DMS153 (cell line): ENCODE results near the gene MIDN.
A peak's percentile ranks its signal among the peaks of the same experiment; 100 is the strongest.

ENCODE experiments used
- DNase-seq: peaks from one replicate; lab custom pipeline; 2025; lab: John Stamatoyannopoulos, UW

The MIDN gene

DNA sequence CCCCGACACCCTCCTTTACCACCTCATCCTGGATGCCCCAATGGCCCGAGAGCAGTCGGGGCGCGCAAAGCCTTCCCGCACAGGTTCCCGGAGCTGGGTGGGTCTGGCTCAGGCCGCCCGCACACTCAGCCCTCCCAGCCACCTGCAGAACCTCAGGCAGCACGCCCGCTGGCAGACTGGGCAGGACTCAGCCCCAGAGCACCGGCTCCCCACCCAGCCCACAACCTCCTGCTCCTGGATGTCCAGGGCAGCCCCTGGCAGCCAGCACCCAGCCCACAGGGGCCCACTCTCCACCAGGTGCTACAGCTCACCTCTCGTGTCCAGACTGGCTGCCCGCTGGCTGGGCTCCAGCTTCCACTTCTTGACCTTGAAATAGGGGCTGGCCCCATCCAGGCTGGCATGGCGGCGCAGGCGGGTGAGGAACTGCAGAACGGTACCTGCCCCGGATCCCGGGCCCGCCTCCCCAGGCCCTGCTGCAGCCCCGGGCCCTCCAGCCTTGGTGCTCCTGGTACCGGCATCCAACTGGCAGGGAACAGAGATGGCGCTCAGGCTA is 15.2 kb upstream of the MIDN start:
- DNase-seq: no peak

DNA sequence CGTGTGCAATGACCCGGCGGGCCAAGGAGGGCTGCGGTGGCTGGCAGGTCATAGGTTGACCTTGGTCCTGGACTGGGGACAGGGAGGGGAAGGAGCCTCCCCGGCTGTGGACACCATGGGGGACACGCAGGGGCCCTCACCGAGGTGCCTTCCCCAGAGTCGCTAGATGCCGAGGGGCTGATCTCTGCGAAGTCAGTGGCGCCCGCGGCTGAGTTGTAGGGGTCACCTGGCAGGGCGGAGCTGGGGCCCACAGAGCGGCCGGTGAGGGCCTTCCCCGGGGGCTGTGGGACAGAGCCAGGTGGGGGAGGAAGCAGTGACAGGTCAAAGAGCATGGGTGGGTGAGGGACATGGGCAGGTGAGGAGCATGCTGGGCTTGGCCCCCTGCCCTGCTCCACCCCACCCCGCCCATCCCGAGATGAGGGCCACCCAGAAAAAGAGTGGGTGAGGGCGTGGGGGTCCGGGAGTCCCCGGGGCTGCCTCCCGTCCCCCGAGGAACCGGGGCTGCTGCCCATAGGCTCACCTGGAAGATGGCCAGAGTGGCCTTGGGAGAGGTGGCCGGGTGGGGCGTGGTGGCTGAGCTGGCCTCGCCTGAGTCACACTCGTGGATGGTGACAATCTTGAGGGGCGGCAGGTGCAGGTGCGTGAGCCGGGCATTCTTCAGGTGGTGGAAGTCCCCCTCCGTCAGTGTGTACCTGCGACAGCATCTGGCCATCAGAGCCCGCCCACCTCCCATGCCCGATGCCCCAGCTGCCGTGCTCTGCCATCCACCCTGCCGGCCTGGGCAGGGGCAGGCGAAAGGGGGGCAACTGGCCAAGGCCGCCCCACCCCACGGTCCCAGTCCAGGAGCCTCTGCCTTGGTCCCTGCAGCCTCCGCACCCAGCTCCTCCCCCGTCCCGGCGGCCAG is 14.1 kb upstream of the MIDN start:
- no peak for DNase-seq

DNA sequence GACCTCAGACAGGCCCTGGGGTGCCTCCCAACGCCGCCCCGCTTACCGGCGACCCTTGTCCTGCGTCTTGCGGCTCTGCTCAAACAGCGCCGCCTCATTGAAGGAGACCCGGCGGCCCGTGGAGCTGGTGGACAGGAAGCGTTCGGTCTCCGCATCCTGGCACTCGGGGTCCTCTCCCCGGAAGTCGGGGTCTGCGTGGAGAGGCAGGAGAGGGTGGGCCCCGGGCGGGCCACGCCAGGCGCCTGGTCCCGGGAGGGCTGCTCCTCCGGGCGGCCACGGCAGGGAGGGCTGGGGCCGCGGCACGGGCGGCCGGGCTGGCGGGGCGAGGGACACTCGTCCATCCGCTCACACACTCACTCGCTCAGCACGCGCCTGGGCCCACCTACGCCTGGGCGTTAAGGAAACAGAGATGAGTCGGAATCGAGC is 13.4 kb upstream of the MIDN start:
- DNase-seq: no peak

DNA sequence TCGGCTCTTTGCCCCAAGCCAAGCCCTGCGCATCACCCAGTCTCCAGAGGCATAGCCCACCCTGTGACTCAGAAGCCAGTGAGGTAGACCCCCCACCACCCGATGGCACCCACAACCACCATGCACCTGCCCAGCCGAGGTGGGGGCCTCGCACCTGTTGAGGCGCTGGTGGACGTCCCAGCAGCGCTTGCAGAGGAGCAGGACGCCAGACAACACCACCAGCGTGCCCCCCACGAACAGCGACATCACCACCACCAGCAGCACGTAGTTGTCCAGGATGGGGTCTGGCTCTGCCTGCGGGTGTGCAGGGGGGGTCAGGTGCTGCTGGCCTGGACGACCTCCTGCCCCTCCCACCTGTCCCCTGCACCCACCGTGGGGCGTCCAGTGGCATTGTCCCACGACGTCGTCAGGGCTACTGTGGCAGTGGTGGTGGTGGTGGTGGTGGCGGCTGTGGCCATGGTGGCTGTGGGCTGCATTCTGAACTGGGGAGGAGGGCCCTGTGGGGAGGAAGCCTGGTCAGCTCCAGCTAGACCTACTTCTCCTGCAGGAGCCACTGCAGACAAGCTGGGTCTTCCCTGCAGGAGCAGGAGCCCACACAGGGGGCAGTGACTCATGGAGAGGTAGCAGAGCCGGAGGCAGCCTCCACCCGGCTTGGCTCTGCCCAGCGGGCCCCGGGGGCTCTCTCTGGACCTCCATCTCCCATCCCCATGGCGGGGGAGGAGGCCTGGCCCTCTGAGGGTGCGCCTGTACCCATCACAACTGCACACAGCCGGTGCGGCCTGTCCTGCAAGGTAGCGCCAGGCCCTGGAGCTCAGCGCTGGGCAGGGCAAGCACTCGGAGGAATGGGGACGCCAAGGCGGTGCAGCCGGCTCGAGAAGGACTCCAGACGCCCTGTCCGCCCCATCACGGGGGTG is 12.5 kb upstream of the MIDN start:
- no peak for DNase-seq

DNA sequence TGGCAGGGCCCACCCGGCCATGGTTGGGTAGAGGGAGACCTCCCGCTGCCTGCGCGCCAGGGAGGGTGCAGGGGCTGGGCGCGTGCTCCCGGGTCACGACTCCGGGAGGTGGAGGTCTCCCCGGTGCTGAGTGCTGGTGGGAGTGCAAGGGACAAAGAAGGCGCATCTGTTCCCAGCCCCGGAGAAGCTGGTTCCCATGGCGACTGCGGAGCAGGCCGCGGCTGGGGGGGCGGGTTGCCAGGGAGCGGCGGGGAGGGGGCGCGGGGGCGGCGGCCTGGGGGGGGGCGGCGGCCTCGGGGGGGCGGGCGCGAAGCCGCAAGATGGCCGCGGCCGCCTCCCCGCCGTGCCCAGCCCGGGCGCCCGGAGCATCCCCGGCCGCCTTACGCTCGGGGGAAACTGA is 11.8 kb upstream of the MIDN start:
- DNase-seq: no peak

DNA sequence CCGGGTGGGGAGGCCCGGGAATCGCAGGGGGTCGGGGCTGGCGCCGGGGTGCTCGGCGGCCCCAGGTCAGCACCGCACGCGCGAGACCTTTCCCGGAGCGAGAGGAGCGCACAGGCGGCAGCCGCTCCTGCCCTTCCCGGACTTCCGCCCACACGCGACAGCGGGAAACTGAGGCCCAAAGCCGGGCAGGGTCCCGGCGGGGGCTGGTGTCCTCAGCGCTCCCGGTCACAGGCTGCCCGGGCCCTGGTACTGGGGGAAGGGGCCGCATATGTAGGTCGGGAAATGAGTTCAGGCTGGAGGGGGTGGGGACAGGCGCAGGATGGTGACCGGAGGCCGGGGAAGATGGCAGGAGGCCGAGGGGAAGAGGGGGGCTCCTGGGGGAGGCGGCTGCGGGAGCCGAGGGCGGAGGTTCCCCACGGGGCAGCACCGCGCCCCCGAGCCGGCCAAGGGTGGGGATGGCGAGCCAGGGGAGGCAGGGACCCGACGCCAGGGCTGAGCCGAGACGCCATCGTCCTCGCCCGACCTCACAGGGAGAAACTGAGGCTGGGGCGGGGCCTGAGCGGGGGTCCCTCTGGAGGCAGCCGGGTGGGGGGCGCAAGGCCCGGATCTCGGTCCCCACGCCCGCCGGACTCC is 11.2 kb upstream of the MIDN start:
- no peak for DNase-seq

DNA sequence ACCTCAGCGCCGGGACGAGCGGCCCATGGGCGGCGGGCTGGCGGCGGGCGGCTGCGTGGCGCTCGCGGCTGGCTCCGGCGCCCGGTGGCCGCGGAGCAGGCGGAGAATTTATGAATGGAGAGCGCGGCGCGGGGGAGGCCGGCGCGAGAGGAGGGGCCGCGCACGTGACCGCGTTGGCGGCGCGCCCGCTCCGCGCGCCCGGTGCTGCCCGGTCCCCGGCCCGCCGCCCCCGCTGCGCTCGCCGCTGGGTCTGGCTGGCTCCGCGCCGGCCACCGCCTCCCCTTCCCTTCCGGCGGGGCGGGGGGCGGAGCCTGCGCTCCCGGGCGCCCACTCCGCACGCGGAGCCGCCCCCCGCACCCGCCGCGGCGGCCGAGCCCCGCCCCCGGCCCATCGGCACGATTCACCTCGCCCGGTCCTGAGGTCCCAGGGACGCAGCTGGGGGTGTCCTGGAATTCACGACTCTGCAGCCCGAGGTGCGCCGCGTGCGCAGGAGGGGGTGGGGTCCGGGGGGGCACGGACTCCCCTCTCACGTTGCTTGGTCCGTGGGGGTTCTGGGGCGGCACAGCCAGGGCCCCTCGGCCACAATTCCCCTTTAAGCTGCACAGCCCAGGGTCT is 10.5 kb upstream of the MIDN start, which contains the start of gene CBARP:
Gene CBARP, minus strand, starts transcription at position 252 of the 615 bp plus-strand sequence. CDS start 1,905 bp downstream, outside the sequence.
- DNase-seq: no peak

DNA sequence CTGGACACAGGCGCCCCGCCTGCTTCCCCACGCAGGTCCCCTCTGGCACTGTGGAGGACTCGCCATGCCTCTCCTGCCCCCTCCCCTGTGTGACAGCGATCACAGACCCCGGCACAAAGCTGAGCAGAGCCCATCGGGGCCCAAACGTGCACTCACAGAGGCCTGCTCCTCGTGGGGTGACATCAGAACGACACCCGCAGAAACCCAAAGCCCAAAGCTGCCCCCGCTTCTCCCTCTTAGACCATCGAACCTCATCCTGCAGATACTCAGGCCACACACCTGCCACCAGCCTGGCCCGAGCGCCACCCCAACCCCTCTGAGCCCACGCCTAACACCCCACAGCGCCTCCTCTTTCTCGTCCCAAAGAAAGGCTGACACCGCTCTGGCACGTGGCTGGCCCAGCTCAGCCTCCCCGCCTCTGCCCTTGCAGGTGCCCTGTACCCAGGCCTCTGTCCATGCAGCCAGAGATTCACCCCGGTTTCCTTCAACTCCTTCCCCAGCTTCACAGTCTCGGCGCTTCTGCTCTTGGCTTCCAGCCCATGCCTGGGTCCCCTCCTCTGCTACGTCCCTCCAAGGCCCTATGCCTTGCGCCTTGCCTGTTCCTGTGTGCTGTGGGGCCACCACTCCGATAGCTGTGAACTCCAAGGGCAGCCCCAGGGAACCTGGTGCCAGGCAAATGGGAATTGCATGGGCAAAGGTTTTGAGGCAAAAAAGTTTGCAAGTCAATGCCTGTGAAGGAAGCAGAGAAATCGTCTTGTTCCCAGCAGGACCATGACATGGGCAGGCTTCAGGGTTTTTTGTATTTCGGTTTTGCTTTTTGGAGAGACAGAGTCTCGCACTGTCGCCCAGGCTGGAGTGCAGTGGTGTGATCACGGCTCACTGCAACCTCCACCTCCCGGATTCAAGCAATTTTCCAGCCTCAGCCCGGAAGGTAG is 9.7 kb upstream of the MIDN start:
- DNase-seq: no peak

DNA sequence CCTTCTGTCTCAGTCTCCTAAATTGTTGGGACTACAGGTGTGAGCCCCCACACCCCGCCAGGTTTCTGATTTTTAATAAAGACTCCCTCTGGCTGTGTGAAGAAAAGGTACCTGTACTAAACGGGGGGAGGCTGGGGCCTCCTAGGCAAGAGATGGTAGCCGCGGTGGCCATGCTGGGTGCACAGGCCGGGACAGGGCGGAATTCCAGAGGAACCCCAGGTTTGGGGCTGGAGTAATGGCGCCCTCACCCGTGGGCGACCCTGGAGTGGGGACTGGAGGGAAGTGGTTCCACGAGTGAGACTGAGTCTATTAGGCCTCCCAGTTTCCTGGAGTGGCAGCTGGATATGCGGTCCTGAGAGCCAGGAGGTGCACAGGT is 9.0 kb upstream of the MIDN start:
- DNase-seq: no peak

DNA sequence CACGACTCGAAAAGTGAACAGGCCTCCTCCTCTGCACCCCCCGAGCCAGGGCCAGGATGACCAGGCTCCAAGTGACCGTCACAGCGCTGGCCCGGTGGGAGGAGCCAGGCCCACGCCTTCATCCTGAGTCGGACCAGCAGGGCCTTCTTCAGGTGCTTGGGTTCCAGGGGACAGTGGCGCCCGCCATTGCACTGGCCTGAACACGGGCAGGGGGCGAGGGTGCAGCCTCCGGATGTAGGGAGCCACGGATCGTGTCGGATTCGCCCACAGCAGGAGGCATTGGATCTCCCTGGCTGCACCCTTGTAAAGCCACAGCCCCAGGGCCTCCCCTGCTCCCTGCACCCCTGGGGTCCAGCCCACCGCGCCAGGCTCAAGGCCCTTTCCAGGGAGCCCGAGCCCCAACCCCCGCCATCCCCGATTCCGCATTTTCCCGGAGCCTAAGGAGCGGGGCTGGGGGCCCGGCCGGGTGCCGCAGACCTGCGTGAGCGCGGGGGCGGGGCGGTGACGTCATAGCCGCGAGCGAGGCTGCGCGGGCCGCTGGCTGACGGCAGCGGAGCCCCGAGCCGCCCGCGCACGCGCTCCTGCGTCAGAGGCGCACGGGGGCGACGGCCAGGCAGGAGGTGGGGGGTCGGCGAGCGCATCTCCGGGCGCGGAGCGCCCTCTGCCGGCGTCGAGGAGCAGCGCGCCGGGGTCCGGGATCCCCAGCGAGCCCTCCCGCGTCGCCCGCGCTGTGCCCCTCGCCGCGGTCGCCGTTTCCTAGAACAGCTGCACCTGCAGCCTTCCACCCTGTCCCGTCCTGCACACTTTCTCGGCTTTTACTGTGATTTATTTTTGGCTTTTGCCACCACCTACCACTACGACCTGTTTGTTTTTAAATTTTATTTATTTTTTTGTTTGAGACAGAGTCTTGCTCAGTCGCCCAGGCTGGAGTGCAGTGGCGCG is 8.3 kb upstream of the MIDN start:
- DNase-seq: peak; percentile 53

DNA sequence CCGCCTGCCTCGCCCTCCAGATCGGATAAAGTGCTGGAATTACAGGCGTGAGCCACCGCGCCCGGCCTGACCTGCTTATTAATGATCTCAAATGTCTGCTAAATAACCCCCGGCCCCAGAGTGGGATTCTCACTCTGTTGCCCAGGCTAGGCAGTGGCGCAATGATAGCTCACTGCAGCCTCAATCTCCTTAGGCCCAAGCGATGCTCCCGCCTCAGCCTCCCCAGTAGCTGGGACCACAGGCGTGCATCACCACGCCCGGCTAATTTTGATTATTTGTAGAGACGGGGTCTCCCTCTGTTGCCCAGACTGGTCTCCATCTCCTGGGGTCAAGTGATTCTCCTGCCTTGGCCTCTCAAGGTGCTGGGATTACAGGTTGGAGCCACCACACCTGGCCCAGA is 7.5 kb upstream of the MIDN start:
- DNase-seq: no peak

DNA sequence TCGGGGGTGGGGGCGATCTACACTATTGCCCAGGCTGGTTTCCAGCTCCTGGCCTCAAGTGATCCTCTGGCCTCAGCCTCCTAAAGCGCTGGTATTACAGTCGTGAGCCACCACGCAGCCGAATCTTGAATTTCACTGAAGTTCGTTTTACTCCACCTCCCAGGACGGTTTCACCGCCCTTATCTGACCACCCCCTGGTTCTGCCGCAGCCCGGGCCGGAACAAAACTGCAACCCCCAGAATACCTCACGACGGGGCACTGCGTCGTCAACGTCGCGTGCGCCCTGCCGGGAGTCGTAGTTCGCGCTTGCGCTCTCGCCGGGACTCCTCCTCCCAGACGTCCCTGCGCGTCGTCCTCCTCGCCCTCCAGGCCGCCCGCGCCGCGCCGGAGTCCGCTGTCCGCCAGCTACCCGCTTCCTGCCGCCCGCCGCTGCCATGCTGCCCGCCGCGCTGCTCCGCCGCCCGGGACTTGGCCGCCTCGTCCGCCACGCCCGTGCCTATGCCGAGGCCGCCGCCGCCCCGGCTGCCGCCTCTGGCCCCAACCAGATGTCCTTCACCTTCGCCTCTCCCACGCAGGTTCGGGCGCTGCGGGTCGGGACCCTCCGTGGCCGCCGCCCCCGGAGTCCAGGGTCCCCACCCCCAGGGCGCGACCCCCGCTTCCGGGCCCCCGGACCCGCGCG is 6.8 kb upstream of the MIDN start, which contains the start of gene ATP5F1D:
Gene ATP5F1D, plus strand, starts transcription at position 335 of the 679 bp plus-strand sequence. Its CDS starts 100 bp downstream, at position 435.
- peak; percentile 43 for DNase-seq

DNA sequence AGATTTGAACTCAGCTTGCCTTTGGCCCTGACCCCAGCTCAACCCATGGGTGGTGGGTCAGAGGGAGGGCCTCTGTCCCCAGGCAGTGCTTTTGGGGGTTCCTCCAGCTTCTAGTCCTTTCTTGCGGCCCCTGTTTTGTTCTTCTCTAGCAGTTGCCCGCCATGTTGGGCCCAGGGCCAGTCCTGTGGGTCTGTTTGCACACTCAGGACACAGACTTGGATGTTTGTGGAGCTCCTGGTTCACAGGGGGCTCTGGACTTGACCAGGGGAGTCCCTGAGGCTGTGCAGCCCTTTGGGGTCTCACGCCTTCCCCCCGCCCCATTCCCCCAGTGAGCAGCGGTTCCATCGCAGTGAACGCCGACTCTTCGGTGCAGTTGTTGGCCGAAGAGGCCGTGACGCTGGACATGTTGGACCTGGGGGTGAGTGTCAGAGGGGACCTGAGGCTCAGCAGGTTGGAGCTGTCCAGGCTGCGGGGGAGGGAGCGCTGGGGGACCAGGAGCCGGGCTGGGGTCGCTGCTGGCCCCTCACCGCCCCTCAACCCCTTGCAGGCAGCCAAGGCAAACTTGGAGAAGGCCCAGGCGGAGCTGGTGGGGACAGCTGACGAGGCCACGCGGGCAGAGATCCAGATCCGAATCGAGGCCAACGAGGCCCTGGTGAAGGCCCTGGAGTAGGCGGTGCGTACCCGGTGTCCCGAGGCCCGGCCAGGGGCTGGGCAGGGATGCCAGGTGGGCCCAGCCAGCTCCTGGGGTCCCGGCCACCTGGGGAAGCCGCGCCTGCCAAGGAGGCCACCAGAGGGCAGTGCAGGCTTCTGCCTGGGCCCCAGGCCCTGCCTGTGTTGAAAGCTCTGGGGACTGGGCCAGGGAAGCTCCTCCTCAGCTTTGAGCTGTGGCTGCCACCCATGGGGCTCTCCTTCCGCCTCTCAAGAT is 4.4 kb upstream of the MIDN start:
- DNase-seq: peak; percentile 32

DNA sequence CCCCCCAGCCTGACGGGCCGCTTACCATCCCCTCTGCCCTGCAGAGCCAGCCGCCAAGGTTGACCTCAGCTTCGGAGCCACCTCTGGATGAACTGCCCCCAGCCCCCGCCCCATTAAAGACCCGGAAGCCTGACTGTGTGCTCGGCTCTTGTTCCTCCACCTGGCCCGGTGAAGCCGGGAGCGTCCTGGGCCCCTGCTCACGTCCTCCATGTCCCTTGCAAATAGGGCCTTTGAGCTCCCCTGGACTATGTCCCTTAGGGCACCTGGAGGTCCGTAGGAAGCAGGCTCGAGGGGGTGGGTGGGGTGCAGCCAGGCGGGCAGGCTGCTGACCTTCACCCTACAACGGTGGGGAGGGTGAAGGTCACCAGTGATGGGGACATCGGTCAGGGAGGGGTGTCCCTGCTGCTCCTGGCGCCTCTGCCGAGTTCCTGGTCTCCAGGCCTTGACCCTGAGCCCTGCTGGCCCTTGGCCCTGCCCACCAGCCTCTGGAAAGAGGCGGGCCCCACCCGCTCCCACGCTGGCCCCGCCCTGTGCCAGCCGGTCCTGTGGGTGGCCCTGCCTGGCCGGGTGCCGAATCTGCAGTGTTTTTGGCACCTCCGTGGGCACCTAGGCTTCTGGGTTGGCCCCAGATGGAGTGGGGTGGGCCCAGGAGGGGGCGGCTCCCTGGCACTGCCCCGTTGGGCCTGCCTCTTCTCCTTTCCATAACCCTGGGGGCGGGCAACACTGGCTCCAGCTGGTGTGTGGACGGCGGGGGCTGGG is 3.5 kb upstream of the MIDN start:
- DNase-seq: no peak

DNA sequence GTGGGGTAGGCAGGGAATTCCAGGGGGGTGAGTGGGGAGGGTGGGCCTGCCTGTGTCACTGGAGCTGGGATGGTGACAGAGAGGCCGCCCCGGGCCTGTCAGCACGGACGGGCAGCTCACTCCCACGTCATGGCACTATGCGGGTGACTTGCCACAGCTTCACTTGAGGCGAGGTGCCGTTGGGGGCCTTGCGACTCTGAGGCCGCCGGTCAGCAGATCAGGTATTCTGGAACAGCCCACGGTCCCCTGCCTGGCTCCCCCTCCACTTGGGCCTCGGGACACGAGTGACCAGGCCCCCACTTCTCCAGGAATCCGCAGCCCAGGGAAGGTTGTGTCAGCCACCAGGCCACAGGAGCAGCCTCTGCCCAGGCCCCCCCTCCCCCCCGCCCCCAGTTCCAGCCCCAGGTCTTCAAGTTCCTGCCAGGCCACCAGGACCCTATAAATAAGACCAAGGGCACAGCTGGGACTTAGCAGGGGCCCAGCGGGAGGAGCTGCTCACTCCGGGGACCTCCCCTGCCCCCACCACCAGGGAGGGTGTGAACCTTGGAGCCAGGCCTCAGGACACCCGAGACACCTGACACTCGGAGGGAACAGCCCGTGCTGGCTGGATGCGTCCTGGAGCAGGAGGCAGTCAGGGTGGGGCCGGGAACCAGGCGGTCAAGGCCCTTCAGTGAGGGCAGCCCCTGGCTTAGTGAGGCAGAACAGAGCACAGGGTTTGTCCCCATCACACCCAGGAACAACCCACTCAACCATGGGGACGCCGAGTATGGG is 2.7 kb upstream of the MIDN start:
- no peak for DNase-seq
